ENCODE results near the gene ERCC6L2.

DNA sequence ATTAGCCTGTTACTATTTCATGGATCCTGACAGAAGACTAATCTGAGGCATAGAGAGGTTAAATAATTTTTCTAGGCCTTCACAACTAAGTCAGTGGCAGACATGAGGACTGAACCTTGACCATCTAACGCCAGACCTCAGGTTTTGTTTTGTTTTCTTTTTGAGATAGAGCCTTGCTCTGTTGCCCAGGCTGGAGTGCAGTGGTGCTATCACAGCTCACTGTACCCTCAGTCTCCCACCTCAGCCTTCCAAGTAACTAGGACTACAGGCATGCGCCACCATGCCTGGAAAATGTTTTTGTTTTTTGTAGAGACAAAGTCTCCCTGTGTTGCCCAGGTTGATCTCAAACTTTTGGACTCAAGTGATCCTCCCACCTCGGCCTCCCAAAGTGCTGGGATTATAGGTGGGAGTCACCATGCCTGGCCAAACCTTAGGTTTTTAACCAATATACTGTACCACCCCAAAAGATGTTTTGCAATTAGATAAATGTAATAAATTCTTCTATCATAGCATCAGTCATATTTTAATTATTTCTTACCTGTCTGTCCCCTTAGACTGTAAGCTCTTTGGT, 35.4 kb downstream of the ERCC6L2 start:
- TF ChIP-seq CTCF (IDR thresholded peaks at IDR 0.05 in 2 of 3, conservative IDR thresholded peaks at IDR 0.05 in 1 of 3; ENCODE audit: control insufficient read depth in 2 of 3, extremely low read depth in 1 of 3, insufficient read depth in 1 of 3, low read depth in 3 of 3, low read length in 3 of 3) (no peak), POLR2A (IDR thresholded peaks at IDR 0.05; ENCODE audit: low read depth, low read length) (no peak), NR2C2 (IDR thresholded peaks at IDR 0.05; ENCODE audit: borderline replicate concordance, control insufficient read depth, insufficient read length, low read depth) (no peak), SKIL (IDR thresholded peaks at IDR 0.05; ENCODE audit: low read depth, poor library complexity, severe bottlenecking) (no peak), SUZ12 (IDR thresholded peaks at IDR 0.05; ENCODE audit: unreplicated experiment) (no peak), CHD1 (IDR thresholded peaks at IDR 0.05; ENCODE audit: low read depth, low read length) (no peak), HDAC6 (IDR thresholded peaks at IDR 0.05; ENCODE audit: unreplicated experiment) (no peak), NFYB (IDR thresholded peaks at IDR 0.05; ENCODE audit: insufficient read depth, low read depth, low read length) (no peak), JUND (IDR thresholded peaks at IDR 0.05; ENCODE audit: low read depth, low read length) (no peak)

Measured in GM12878 (cell line).